ENCODE results near the gene KRTAP5-7.
"Not testable (repeated sequence)": the region's sequence is repeated elsewhere in the genome, so short reads cannot be mapped to it uniquely, and the experiment has no call there.

Gene KRTAP5-7

GRCh38 chr11:71526796-71527575 lies at the start of gene KRTAP5-7:
Gene KRTAP5-7, plus strand, starts transcription at chr11:71527267. Its CDS starts 34 bp downstream, at chr11:71527301.
- not testable (repeated sequence) for DNase-seq

DNA sequence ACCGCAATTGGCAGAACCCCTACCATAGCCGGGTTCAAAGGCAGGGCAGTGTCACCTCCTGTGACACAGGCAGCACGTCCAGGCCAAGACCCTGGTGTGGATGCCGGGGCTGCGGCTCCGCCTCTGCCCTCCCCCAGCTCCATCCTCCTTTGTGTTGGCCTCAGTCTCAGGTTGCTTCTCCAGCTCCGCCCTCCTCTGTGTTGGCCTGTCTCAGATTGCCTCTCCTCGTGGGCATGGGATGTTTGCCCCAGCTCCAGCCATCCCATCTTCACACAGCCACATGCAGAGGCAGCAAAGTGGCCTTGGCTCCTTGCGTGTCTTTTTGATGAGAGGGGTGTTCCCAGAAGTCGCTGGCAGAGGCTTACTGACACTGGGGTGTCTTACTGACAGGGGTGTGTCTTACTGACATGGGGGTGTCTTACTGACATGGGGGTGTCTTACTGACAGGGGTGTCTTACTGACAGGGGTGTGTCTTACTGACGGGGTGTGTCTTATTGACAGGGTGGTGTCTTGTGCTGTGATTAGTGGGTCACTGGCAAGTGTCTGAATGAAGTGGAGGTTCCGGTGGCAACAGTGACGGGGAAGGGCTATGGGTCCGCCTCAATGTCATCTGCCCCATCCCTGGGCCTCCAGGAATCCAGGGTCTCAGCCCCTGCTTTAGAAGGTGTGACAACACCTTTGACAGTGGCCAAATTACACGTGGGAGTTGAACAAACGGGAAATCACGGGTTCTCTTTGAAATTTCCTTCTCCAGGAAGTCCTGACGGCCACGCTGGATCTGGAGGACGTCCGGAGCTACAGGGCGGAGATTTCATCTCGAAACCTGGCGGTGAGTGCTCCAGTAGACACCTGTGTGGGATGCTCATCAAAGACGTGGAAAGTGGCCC lies 49.2 kb upstream of the KRTAP5-7 start:
- no peak for DNase-seq

DNA sequence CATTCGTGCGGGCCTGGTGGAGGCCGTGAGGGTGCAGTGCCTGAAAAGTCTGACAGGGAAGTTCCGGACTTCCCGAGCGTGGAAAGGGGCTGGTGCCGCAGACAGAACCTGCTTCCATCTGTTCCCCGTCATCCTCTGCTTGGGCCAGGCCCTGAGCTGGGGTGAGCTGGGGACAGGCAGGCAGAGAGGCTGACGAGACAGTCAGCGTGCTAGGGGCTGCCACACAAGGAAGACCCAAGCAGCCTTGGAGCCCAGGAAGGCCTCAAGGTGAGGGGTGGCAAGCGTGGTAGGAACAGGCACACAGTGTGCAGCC lies 48.6 kb upstream of the KRTAP5-7 start:
- DNase-seq: no peak

- DNase-seq: no peak
These were observed 45.7 kb upstream of the KRTAP5-7 start for GRCh38 chr11:71481101-71481960.

DNA sequence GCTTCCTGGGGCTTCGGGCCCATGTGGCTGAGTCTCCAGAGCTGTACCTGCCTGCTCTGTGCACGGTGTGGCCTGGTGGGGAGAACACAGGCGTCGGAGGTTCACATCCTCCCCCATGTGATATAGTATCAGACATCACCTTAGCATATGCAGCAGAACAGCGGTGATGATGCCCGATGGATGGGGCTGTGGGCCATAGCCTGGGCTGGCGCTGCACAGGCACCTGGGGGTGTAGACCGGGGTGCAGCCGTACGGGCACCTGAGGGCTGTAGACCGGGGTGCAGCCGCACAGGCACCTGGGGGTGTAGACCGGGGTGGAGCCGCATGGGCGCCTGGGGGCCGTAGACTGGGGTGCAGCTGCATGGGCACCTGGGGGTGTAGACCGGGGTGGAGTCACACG lies 44.9 kb upstream of the KRTAP5-7 start:
- DNase-seq: no peak

DNA sequence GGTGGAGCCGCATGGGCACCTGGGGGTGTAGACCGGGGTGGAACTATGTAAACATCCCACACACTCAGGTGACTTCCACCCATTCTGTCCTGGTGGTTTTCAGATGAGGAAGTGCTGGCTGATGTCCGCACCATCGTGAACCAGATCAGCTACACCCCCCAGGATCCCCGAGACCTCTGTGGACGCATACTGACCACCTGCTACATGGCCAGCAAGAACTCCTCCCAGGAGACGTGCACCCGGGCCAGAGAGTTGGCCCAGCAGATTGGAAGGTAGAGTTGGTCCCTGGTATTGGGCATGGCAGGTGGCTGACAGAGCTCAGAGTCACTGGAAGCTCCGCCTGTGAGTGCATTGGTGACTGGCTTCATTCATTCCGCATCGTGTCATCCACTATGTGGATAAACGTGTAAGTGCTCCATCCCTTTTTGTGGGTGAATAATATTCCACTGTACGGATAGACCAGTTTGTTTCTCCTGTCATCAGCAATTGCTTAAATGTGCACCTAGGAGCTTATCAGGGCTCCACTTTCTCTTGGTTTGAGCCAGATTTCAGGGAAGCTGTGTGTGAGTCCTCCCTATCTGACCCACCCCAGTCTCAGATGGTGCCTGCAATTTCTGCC lies 44.2 kb upstream of the KRTAP5-7 start:
- no peak for DNase-seq

- no peak for DNase-seq
These were observed 43.4 kb upstream of the KRTAP5-7 start for GRCh38 chr11:71483692-71484091.

DNA sequence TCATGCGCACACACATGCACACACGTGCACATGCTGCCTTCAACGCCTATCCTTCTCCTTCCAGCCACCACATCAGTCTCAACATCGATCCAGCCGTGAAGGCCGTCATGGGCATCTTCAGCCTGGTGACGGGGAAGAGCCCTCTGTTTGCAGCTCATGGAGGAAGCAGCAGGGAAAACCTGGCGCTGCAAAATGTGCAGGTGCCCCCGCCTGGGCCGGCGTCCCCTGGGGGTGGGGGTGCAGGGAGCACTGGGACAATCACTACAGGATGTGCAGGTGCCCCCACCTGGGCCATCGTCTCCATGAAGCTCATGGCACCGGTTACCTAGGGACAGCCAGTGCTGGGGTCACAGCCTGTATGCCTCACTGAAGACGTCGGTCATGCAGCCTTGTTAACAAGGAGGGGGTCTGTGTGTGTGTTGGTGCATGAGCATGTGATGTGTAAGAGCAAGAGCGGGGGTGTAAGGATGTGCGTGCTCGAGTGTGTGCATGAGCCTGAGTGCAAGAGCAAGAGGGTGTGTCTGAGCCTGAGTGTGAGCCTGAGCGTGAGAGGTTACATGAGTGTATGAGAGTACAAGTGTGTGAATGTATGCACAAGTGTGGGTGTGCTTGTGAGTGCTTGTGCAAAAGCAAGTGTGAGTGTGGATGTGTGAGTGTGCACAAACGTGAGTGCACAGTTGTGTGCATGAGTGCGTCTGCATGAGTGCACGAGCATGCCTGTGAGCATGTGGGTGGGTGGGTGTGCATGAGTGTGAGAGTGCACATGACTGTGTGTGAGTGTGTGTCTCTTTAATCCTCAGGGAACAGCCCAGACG lies 42.6 kb upstream of the KRTAP5-7 start:
- no peak for DNase-seq

- no peak for DNase-seq
These were observed 42.0 kb upstream of the KRTAP5-7 start for GRCh38 chr11:71485063-71485399.

DNA sequence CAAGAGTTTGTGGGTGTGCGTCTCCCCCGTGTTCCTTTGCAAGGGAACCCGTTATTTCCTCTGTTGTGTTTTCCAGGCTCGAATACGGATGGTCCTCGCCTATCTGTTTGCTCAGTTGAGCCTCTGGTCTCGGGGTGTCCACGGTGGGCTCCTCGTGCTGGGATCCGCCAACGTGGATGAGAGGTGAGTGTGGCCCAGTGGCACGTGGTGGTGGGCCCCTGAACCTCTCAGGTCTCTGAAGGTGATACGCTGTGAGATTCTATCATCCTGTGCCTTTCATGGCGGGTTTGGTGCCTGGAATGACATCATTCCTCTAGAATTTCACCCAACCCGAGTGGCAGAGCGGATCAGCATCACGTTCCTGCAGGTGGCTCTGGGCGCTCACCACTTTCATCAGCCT lies 41.6 kb upstream of the KRTAP5-7 start:
- DNase-seq: no peak

GRCh38 chr11:71486320-71486719 lies 40.7 kb upstream of the KRTAP5-7 start:
- no peak for DNase-seq

DNA sequence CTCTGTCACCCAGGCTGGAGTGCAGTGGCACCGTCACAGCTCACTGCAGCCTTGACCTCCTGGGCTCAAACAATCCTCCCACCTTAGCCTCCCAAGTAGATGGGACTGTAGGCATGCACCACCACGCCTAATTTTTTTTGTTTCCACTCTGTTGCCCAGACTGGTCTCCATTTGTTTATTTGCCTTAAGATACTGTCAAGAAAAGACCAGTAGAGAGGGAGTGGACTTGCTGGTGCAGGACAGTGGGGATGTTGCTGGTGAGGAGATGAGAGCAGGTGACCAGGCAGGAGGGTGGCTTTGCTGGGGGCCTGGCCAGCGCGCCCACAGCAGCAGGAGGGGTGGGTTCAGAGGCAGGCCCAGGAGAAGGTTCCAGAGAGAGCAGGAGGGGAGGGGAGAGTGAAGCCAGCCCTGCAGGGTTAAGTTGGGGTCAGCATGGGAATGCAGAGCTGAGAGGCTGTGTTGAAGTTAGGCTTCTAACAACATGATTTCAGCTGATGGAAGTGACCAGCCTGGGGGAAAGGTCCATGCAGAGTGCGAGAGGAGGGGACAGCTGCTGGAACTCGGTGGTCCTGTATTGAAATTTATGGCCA lies 38.3 kb upstream of the KRTAP5-7 start:
- DNase-seq: no peak

GRCh38 chr11:71489311-71490043 lies 37.6 kb upstream of the KRTAP5-7 start:
- DNase-seq: no peak

GRCh38 chr11:71490044-71490730 lies 36.9 kb upstream of the KRTAP5-7 start:
- DNase-seq: no peak

DNA sequence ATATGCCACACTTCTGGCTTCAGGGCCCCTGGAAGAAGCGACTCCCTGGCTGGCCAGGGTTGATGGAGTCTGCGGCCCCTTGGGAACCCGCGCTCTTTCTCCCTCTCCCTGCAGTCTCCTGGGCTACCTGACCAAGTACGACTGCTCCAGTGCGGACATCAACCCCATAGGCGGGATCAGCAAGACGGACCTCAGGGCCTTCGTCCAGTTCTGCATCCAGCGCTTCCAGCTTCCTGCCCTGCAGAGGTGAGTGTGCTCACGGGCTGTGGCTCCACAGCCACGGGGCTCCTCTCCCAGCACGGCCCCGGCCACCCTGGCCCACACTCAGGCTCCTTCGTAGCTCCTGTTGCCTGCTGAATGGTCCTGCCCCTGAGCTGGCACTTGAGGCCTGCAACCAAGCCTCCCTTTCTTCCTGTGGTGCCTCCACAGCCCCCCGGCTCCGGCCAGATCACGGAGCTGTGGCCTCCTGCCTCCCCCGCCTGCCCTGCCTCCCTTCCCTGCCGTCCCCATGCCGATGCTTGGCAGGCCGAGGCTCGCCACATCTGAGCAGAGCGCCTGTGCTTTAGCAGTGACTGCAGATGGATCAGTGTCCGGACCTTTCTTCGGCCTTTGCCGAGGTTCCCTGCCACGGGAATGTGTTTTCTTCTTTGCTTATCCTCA lies 36.2 kb upstream of the KRTAP5-7 start:
- DNase-seq: no peak

DNA sequence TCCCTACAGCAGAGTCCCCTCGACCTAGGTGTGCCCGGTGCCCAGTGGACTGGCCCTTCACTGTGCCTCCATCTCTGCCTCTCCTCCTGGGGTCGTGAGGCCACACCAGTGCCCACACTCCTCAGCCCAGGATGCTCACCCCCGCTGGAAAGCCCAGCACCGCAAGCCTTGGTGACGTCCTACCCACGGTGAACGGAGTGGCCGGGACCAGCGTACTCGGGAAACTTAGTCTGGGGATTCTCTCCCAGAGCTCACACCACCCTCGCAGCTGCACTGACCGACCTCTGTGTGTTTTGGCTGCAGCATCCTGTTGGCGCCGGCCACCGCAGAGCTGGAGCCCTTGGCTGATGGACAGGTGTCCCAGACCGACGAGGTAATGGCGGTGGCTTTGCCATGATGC lies 35.5 kb upstream of the KRTAP5-7 start:
- DNase-seq: no peak

GRCh38 chr11:71491940-71492339 lies 35.1 kb upstream of the KRTAP5-7 start:
- no peak for DNase-seq

- DNase-seq: no peak
These were observed 31.5 kb upstream of the KRTAP5-7 start for GRCh38 chr11:71495286-71496230.

GRCh38 chr11:71496421-71496820 lies 30.6 kb upstream of the KRTAP5-7 start:
- no peak for DNase-seq
